Stimulated activated CD4-positive, alpha-beta T cell treated with anti-CD3 and anti-CD28 coated beads, Interleukin-15, amount 100 ng/mL, for 1 hour (primary cell): ENCODE data around the gene KRTDAP.

Experiments
- DNase-seq, 2 donors: peaks; one replicate each; pipeline ENCODE4 v3.0.0-alpha.2; 2020; ENCODE audit warnings: low read depth in 1 of 2, low spot score in 1 of 2

The KRTDAP gene

GRCh38 chr19:35513628-35514281 lies 23.5 kb upstream of the KRTDAP start, which contains the start of gene DMKN:
TSS of gene DMKN (minus strand) at chr19:35513649. CDS start at chr19:35513475, 174 bp downstream.
- DNase-seq: no peak

- DNase-seq: no peak
These were observed 22.8 kb upstream of the KRTDAP start for GRCh38 chr19:35512831-35513627.

- DNase-seq: no peak
These were observed 21.1 kb upstream of the KRTDAP start for GRCh38 chr19:35511337-35511736.

- no peak for DNase-seq
These were observed 20.3 kb upstream of the KRTDAP start for GRCh38 chr19:35510626-35510964.

GRCh38 chr19:35509861-35510625 lies 19.8 kb upstream of the KRTDAP start:
- peak; percentile 42 to 69 for DNase-seq

- no peak for DNase-seq
These were observed 18.9 kb upstream of the KRTDAP start for GRCh38 chr19:35509018-35509652.

- no peak for DNase-seq
These were observed 17.9 kb upstream of the KRTDAP start for GRCh38 chr19:35508129-35508528.

- DNase-seq: no peak
These were observed 17.3 kb upstream of the KRTDAP start for GRCh38 chr19:35507561-35507960.

- DNase-seq: no peak
These were observed 15.7 kb upstream of the KRTDAP start for GRCh38 chr19:35506011-35506410.

- no peak for DNase-seq
These were observed 12.5 kb upstream of the KRTDAP start for GRCh38 chr19:35502751-35503150.

GRCh38 chr19:35501684-35502083 lies 11.4 kb upstream of the KRTDAP start:
- no peak for DNase-seq

- DNase-seq: no peak
These were observed 10.3 kb upstream of the KRTDAP start for GRCh38 chr19:35500611-35501010.

GRCh38 chr19:35498984-35499527 lies 8.8 kb upstream of the KRTDAP start:
- no peak for DNase-seq

GRCh38 chr19:35498220-35498619 lies 8.0 kb upstream of the KRTDAP start:
- DNase-seq: no peak

GRCh38 chr19:35497406-35497805 lies 7.1 kb upstream of the KRTDAP start:
- no peak for DNase-seq

GRCh38 chr19:35495107-35496064 lies 5.1 kb upstream of the KRTDAP start:
- DNase-seq: peak; percentile 42 to 66

- DNase-seq: no peak
These were observed 3.7 kb upstream of the KRTDAP start for GRCh38 chr19:35493971-35494370.

GRCh38 chr19:35491836-35492360 lies 1.6 kb upstream of the KRTDAP start:
- DNase-seq: no peak

GRCh38 chr19:35488677-35489076 lies 1.6 kb downstream of the KRTDAP start:
- no peak for DNase-seq
